ENCODE measurements around the gene GABRE.

The GABRE gene

GRCh38 chrX:151935358-151935757 is 39.1 kb downstream of the GABRE start:
- Histone ChIP-seq H3K9me3 (ENCODE audit: insufficient read depth, low read length) (no peaks in the 10 kb centered on the region), H3K79me2 (ENCODE audit: low read length) (no peaks in the 10 kb centered on the region), H4K20me1 (ENCODE audit: insufficient read depth, low read length) (no peaks in the 10 kb centered on the region), H3K27ac (ENCODE audit: low read length) (no peak overlapping the region), H3K4me2 (ENCODE audit: low read length) (no peak overlapping the region), H3K4me1 (ENCODE audit: low read length) (no peaks in the 10 kb centered on the region), H3K4me3 (ENCODE audit: low read length) (no peak overlapping the region), H3K27me3 (ENCODE audit: low read depth, low read length) (no peaks in the 10 kb centered on the region), H2AFZ (ENCODE audit: low read depth, low read length) (no peak overlapping the region), H3K36me3 (replicated peaks; ENCODE audit: low read depth, low read length) (no peaks in the 10 kb centered on the region), H3K9ac (ENCODE audit: low read length) (no peak overlapping the region)
- TF ChIP-seq, protein P1, sequence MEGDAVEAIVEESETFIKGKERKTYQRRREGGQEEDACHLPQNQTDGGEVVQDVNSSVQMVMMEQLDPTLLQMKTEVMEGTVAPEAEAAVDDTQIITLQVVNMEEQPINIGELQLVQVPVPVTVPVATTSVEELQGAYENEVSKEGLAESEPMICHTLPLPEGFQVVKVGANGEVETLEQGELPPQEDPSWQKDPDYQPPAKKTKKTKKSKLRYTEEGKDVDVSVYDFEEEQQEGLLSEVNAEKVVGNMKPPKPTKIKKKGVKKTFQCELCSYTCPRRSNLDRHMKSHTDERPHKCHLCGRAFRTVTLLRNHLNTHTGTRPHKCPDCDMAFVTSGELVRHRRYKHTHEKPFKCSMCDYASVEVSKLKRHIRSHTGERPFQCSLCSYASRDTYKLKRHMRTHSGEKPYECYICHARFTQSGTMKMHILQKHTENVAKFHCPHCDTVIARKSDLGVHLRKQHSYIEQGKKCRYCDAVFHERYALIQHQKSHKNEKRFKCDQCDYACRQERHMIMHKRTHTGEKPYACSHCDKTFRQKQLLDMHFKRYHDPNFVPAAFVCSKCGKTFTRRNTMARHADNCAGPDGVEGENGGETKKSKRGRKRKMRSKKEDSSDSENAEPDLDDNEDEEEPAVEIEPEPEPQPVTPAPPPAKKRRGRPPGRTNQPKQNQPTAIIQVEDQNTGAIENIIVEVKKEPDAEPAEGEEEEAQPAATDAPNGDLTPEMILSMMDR (IDR thresholded peaks at IDR 0.05; ENCODE audit: low read depth, low read length) = no peak
- no peak for TF ChIP-seq EZH2phosphoT487 (IDR thresholded peaks at IDR 0.05; ENCODE audit: low read depth)

DNA sequence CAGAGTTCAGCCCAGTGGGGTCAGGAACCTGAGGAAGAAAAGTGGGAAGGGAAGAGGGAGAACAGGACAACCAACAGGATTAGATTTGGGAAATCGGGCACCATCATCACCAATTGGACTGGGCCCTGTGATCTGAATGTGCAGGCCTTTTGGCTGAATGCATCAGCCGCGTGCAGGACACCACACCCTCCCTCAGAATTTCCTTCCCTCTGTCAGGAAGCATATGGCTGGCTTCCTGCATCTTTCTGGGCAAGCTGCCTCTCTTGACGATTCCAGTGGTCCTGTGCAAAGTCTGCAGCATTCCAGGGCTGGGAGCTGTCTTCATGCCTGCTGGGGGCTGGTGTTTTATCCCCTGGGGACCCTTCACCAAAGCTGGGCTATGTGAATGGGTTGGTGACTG is 45.4 kb downstream of the GABRE start:
- Histone ChIP-seq H3K79me2 (ENCODE audit: low read length) (no peaks in the 10 kb centered on the region), H2AFZ (ENCODE audit: low read depth, low read length) (no peak overlapping the region), H4K20me1 (ENCODE audit: insufficient read depth, low read length) (no peaks in the 10 kb centered on the region), H3K4me3 (ENCODE audit: low read length) (no peak overlapping the region), H3K4me2 (ENCODE audit: low read length) (no peak overlapping the region), H3K27me3 (ENCODE audit: low read depth, low read length) (no peaks in the 10 kb centered on the region), H3K9ac (ENCODE audit: low read length) (no peak overlapping the region), H3K4me1 (ENCODE audit: low read length) (no peaks in the 10 kb centered on the region), H3K27ac (ENCODE audit: low read length) (no peak overlapping the region), H3K36me3 (replicated peaks; ENCODE audit: low read depth, low read length) (no peaks in the 10 kb centered on the region), H3K9me3 (ENCODE audit: insufficient read depth, low read length) (no peaks in the 10 kb centered on the region)
- TF ChIP-seq EZH2phosphoT487 (IDR thresholded peaks at IDR 0.05; ENCODE audit: low read depth) = no peak
- TF ChIP-seq, protein P1 (IDR thresholded peaks at IDR 0.05; ENCODE audit: low read depth, low read length) = no peak

DNA sequence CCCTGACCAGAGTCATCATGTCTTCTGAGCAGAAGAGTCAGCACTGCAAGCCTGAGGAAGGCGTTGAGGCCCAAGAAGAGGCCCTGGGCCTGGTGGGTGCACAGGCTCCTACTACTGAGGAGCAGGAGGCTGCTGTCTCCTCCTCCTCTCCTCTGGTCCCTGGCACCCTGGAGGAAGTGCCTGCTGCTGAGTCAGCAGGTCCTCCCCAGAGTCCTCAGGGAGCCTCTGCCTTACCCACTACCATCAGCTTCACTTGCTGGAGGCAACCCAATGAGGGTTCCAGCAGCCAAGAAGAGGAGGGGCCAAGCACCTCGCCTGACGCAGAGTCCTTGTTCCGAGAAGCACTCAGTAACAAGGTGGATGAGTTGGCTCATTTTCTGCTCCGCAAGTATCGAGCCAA is 50.8 kb downstream of the GABRE start:
- TF ChIP-seq, protein P1 (IDR thresholded peaks at IDR 0.05; ENCODE audit: low read depth, low read length) = no peak
- TF ChIP-seq EZH2phosphoT487 (IDR thresholded peaks at IDR 0.05; ENCODE audit: low read depth) = no peak
- Histone ChIP-seq H3K9ac (ENCODE audit: low read length) (no peak overlapping the region), H3K4me3 (ENCODE audit: low read length) (no peak overlapping the region), H3K4me1 (ENCODE audit: low read length) (no peaks in the 10 kb centered on the region), H4K20me1 (ENCODE audit: insufficient read depth, low read length) (no peaks in the 10 kb centered on the region), H3K27me3 (ENCODE audit: low read depth, low read length) (no peaks in the 10 kb centered on the region), H3K36me3 (replicated peaks; ENCODE audit: low read depth, low read length) (no peaks in the 10 kb centered on the region), H3K27ac (ENCODE audit: low read length) (no peak overlapping the region), H2AFZ (ENCODE audit: low read depth, low read length) (no peak overlapping the region), H3K79me2 (ENCODE audit: low read length) (no peaks in the 10 kb centered on the region), H3K9me3 (ENCODE audit: insufficient read depth, low read length) (no peaks in the 10 kb centered on the region), H3K4me2 (ENCODE audit: low read length) (no peak overlapping the region)

GRCh38 chrX:151922692-151923091 is 51.8 kb downstream of the GABRE start:
- H3K9me3 ChIP-seq (ENCODE audit: insufficient read depth, low read length) = no peaks in the 10 kb centered on the region
- H3K79me2 ChIP-seq (ENCODE audit: low read length) = no peaks in the 10 kb centered on the region
- no peak overlapping the region for H3K27ac ChIP-seq (ENCODE audit: low read length)
- no peak for TF ChIP-seq EZH2phosphoT487 (IDR thresholded peaks at IDR 0.05; ENCODE audit: low read depth)
- TF ChIP-seq, protein P1 (IDR thresholded peaks at IDR 0.05; ENCODE audit: low read depth, low read length) = no peak
- H4K20me1 ChIP-seq (ENCODE audit: insufficient read depth, low read length) = no peaks in the 10 kb centered on the region
- no peaks in the 10 kb centered on the region for H3K27me3 ChIP-seq (ENCODE audit: low read depth, low read length)
- no peak overlapping the region for H2AFZ ChIP-seq (ENCODE audit: low read depth, low read length)
- no peak overlapping the region for H3K4me2 ChIP-seq (ENCODE audit: low read length)
- H3K9ac ChIP-seq (ENCODE audit: low read length) = no peak overlapping the region
- no peaks in the 10 kb centered on the region for H3K4me1 ChIP-seq (ENCODE audit: low read length)
- no peak overlapping the region for H3K4me3 ChIP-seq (ENCODE audit: low read length)
- no peaks in the 10 kb centered on the region for H3K36me3 ChIP-seq (replicated peaks; ENCODE audit: low read depth, low read length)

Data from OCI-LY3 (cell line).